ENCODE measurements around the gene FRMD7. TPM values are rescaled to one million over a fixed set of nuclear protein-coding genes. Genes with fewer than 3 reads are reported as not detected.

The FRMD7 gene
- total RNA-seq, 1 experiment from 2014 or later: not detected

- Histone ChIP-seq H3K36me3 (ENCODE audit: insufficient read depth, low read length, poor library complexity, severe bottlenecking) (no peaks in the 10 kb centered on the region), H3K4me1 (ENCODE audit: insufficient read depth, low read length, poor library complexity, severe bottlenecking) (no peaks in the 10 kb centered on the region), H3K27me3 (replicated peaks; ENCODE audit: insufficient read depth, low read depth, low read length, poor library complexity) (peaks cover 25% of the 10 kb centered on the region), H3K27ac (ENCODE audit: low read depth, low read length, poor library complexity, severe bottlenecking) (no peak overlapping the region), H3K9me3 (ENCODE audit: low read depth, low read length, poor library complexity, severe bottlenecking) (no peaks in the 10 kb centered on the region), H3K4me3 (ENCODE audit: low read depth, low read length, poor library complexity, severe bottlenecking) (no peak overlapping the region)
- ChIA-PET POLR2A (ENCODE audit: low non-redundant PET) (no interaction called here), CTCF (no interaction called here)
- intact Hi-C loops (cut with micrococcal nuclease; ENCODE audit: unreplicated experiment): loop anchor here (2.0 kb wide), 1 partner anchor 519 kb away; no protein-coding TSS in a partner anchor
- no TSS peak for BruUV-seq (replicated peaks)
- DNase-seq (ENCODE audit: low spot score): no peak
- no peak for TF ChIP-seq EZH2 (IDR thresholded peaks at IDR 0.05; ENCODE audit: borderline replicate concordance, low read depth, low read length, poor library complexity, severe bottlenecking)
- TF ChIP-seq, protein P1, sequence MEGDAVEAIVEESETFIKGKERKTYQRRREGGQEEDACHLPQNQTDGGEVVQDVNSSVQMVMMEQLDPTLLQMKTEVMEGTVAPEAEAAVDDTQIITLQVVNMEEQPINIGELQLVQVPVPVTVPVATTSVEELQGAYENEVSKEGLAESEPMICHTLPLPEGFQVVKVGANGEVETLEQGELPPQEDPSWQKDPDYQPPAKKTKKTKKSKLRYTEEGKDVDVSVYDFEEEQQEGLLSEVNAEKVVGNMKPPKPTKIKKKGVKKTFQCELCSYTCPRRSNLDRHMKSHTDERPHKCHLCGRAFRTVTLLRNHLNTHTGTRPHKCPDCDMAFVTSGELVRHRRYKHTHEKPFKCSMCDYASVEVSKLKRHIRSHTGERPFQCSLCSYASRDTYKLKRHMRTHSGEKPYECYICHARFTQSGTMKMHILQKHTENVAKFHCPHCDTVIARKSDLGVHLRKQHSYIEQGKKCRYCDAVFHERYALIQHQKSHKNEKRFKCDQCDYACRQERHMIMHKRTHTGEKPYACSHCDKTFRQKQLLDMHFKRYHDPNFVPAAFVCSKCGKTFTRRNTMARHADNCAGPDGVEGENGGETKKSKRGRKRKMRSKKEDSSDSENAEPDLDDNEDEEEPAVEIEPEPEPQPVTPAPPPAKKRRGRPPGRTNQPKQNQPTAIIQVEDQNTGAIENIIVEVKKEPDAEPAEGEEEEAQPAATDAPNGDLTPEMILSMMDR (conservative IDR thresholded peaks at IDR 0.05; ENCODE audit: low read depth, low read length): no peak
Measured at GRCh38 chrX:132093239-132093860, 34.5 kb downstream of the FRMD7 start.

GRCh38 chrX:132092439-132093065, 35.3 kb downstream of the FRMD7 start:
- H3K27me3 ChIP-seq (replicated peaks; ENCODE audit: insufficient read depth, low read depth, low read length, poor library complexity): peaks cover 29% of the 10 kb centered on the region
- no peak overlapping the region for H3K27ac ChIP-seq (ENCODE audit: low read depth, low read length, poor library complexity, severe bottlenecking)
- no peaks in the 10 kb centered on the region for H3K36me3 ChIP-seq (ENCODE audit: insufficient read depth, low read length, poor library complexity, severe bottlenecking)
- no peaks in the 10 kb centered on the region for H3K9me3 ChIP-seq (ENCODE audit: low read depth, low read length, poor library complexity, severe bottlenecking)
- intact Hi-C loops (cut with micrococcal nuclease; ENCODE audit: unreplicated experiment): loop anchor here (1.0 to 2.0 kb wide), 2 partner anchors 127 to 520 kb away; partner anchors contain the start of gene RAP2C
- H3K4me1 ChIP-seq (ENCODE audit: insufficient read depth, low read length, poor library complexity, severe bottlenecking): no peaks in the 10 kb centered on the region
- DNase-seq (ENCODE audit: low spot score): peak; percentile 73
- ChIA-PET CTCF (interaction anchor here (0.6 to 1.1 kb wide), 5 partner anchors 16 to 251 kb away, joined by 3 to 13 read pairs (median 5); partner anchors contain the start of gene RAP2C), POLR2A (ENCODE audit: low non-redundant PET) (no interaction called here)
- BruUV-seq (replicated peaks): no TSS peak
- no peak overlapping the region for H3K4me3 ChIP-seq (ENCODE audit: low read depth, low read length, poor library complexity, severe bottlenecking)
- TF ChIP-seq, protein P1 (conservative IDR thresholded peaks at IDR 0.05; ENCODE audit: low read depth, low read length): peak; percentile 74
- no peak for TF ChIP-seq EZH2 (IDR thresholded peaks at IDR 0.05; ENCODE audit: borderline replicate concordance, low read depth, low read length, poor library complexity, severe bottlenecking)

- intact Hi-C loops (cut with micrococcal nuclease; ENCODE audit: unreplicated experiment): no loop called here
- no peaks in the 10 kb centered on the region for H3K36me3 ChIP-seq (ENCODE audit: insufficient read depth, low read length, poor library complexity, severe bottlenecking)
- POLR2A ChIA-PET (ENCODE audit: low non-redundant PET): no interaction called here
- H3K9me3 ChIP-seq (ENCODE audit: low read depth, low read length, poor library complexity, severe bottlenecking): no peaks in the 10 kb centered on the region
- TF ChIP-seq EZH2 (IDR thresholded peaks at IDR 0.05; ENCODE audit: borderline replicate concordance, low read depth, low read length, poor library complexity, severe bottlenecking): no peak
- TF ChIP-seq, protein P1 (conservative IDR thresholded peaks at IDR 0.05; ENCODE audit: low read depth, low read length): no peak
- H3K27ac ChIP-seq (ENCODE audit: low read depth, low read length, poor library complexity, severe bottlenecking): no peak overlapping the region
- no peak overlapping the region for H3K4me3 ChIP-seq (ENCODE audit: low read depth, low read length, poor library complexity, severe bottlenecking)
- CTCF ChIA-PET: no interaction called here
- no peak for DNase-seq (ENCODE audit: low spot score)
- H3K27me3 ChIP-seq (replicated peaks; ENCODE audit: insufficient read depth, low read depth, low read length, poor library complexity): peaks cover 29% of the 10 kb centered on the region
- no TSS peak for BruUV-seq (replicated peaks)
- no peaks in the 10 kb centered on the region for H3K4me1 ChIP-seq (ENCODE audit: insufficient read depth, low read length, poor library complexity, severe bottlenecking)
Measured at GRCh38 chrX:132090403-132091159, 37.2 kb downstream of the FRMD7 start.

Data from A673 (cell line).